RWPE1 (cell line): ENCODE measurements around the gene RASSF6.
"Not testable (repeated sequence)": the region's sequence is repeated elsewhere in the genome, so short reads cannot be mapped to it uniquely, and the experiment has no call there.

ENCODE experiments used
- CTCF ChIA-PET: fragments of 350-600 bp; sonication (Branson Sonifier 250); formaldehyde crosslinking; extraction: SDS; loops from one replicate; lab custom pipeline; 2021; lab: Yijun Ruan, JAX
- POLR2A ChIA-PET: fragments of 400-600 bp; formaldehyde crosslinking; extraction: SDS; loops from one replicate; lab custom pipeline; 2020; ENCODE audit warnings: antibody characterized with exemption; ENCODE audit not compliant: low non-redundant PET; lab: Yijun Ruan, JAX
- DNase-seq: peaks from one replicate; pipeline ENCODE4 v3.0.0; 2012; ENCODE audit warnings: low spot score
- H3K27ac ChIP-seq: fragments of 450-650 bp; 2 replicates; pipeline ENCODE4 v1.5.1; 2017
- CTCF ChIP-seq: fragments of 450-650 bp; conservative IDR thresholded peaks from 2 replicates; pipeline ENCODE4 v1.5.1; 2017; ENCODE audit warnings: low read depth, mild to moderate bottlenecking

Gene RASSF6

GRCh38 chr4:73646117-73646516 lies 25.9 kb upstream of the RASSF6 start:
- TF ChIP-seq CTCF: no peak
- CTCF ChIA-PET: no interaction called here
- no peak for DNase-seq
- POLR2A ChIA-PET: no interaction called here
- no peak overlapping the region for H3K27ac ChIP-seq

- POLR2A ChIA-PET: no interaction called here
- DNase-seq: no peak
- CTCF ChIA-PET: interaction anchor here (0.5 to 0.9 kb wide), 2 partner anchors 98 to 189 kb away, joined by 3 to 4 read pairs; no protein-coding TSS in a partner anchor
- no peak overlapping the region for H3K27ac ChIP-seq
- TF ChIP-seq CTCF: no peak
Observed at GRCh38 chr4:73631565-73632226, 11.5 kb upstream of the RASSF6 start.

- DNase-seq, H3K27ac ChIP-seq, CTCF ChIA-PET, POLR2A ChIA-PET: not testable (repeated sequence)
Observed at GRCh38 chr4:73628834-73629233, 8.6 kb upstream of the RASSF6 start.

- H3K27ac ChIP-seq: no peak overlapping the region
- ChIA-PET POLR2A (no interaction called here), CTCF (interaction anchor here (0.7 kb wide), 1 partner anchor 156 kb away, joined by 6 read pairs; no protein-coding TSS in a partner anchor)
- DNase-seq: no peak
- TF ChIP-seq CTCF: no peak
Observed at GRCh38 chr4:73621357-73621756, 1.1 kb upstream of the RASSF6 start.

- no peak for DNase-seq
- CTCF ChIA-PET: no interaction called here
- no peak overlapping the region for H3K27ac ChIP-seq
- no peak for TF ChIP-seq CTCF
- POLR2A ChIA-PET: no interaction called here
Observed at GRCh38 chr4:73619346-73619745, 890 bp downstream of the RASSF6 start.

- DNase-seq: no peak
- H3K27ac ChIP-seq: no peak overlapping the region
- no peak for TF ChIP-seq CTCF
- CTCF ChIA-PET: no interaction called here
- POLR2A ChIA-PET: no interaction called here
Observed at GRCh38 chr4:73617256-73617655, 3.0 kb downstream of the RASSF6 start.

GRCh38 chr4:73615613-73616012 lies 4.6 kb downstream of the RASSF6 start:
- CTCF ChIA-PET: no interaction called here
- no peak overlapping the region for H3K27ac ChIP-seq
- DNase-seq: no peak
- POLR2A ChIA-PET: no interaction called here
- no peak for TF ChIP-seq CTCF
